Measurements from ENCODE around the gene LEFTY2.
A peak's percentile ranks its signal among the peaks of the same experiment; 100 is the strongest.

The LEFTY2 gene

GRCh38 chr1:225899044-225899925 lies 41.7 kb downstream of the LEFTY2 start:
- no peak for DNase-seq

GRCh38 chr1:225897595-225898514 lies 43.2 kb downstream of the LEFTY2 start:
- DNase-seq: no peak

GRCh38 chr1:225896937-225897549 lies 44.0 kb downstream of the LEFTY2 start:
- DNase-seq: no peak

GRCh38 chr1:225896494-225896893 lies 44.5 kb downstream of the LEFTY2 start:
- DNase-seq: no peak

- DNase-seq: no peak
These were observed 48.7 kb downstream of the LEFTY2 start for GRCh38 chr1:225892307-225892706.

- no peak for DNase-seq
These were observed 49.6 kb downstream of the LEFTY2 start for GRCh38 chr1:225891229-225891972.

- peak; percentile 23 for DNase-seq
These were observed 50.4 kb downstream of the LEFTY2 start for GRCh38 chr1:225890346-225891228.

GRCh38 chr1:225889743-225890142 lies 51.3 kb downstream of the LEFTY2 start:
- peak; percentile 18 for DNase-seq

- DNase-seq: peak; percentile 71
These were observed 52.0 kb downstream of the LEFTY2 start, which contains the start of gene LEFTY1 for GRCh38 chr1:225888898-225889601. Gene LEFTY1 (minus strand): TSS chr1:225889146. CDS start chr1:225889066, 80 bp downstream.

- DNase-seq: no peak
These were observed 52.6 kb downstream of the LEFTY2 start for GRCh38 chr1:225888289-225888897.

- DNase-seq: peak; percentile 40
These were observed 53.3 kb downstream of the LEFTY2 start for GRCh38 chr1:225887554-225888288.

GRCh38 chr1:225887030-225887314 lies 54.0 kb downstream of the LEFTY2 start:
- no peak for DNase-seq
